Retinal pigment epithelial cell (primary cell): Measurements from ENCODE around the gene WDR20.
A peak's percentile ranks its signal among the peaks of the same experiment; 100 is the strongest.
"Not testable (repeated sequence)": the region's sequence is repeated elsewhere in the genome, so short reads cannot be mapped to it uniquely, and the experiment has no call there.

ENCODE experiments used
- DNase-seq: peaks from one replicate; pipeline ENCODE4 v3.0.0-alpha.2; 2010; ENCODE audit warnings: low read depth
- H3K4me3 ChIP-seq: 2 replicates; pipeline ENCODE4 v1.5.1; 2011; ENCODE audit warnings: mild to moderate bottlenecking, low read length, control low read depth, moderate library complexity
- TF ChIP-seq, protein P1 (sequence below): conservative IDR thresholded peaks from 2 replicates; pipeline ENCODE4 v1.5.1; 2011; ENCODE audit warnings: low read depth, low read length, control low read depth, inconsistent platforms

WDR20 gene

DNA sequence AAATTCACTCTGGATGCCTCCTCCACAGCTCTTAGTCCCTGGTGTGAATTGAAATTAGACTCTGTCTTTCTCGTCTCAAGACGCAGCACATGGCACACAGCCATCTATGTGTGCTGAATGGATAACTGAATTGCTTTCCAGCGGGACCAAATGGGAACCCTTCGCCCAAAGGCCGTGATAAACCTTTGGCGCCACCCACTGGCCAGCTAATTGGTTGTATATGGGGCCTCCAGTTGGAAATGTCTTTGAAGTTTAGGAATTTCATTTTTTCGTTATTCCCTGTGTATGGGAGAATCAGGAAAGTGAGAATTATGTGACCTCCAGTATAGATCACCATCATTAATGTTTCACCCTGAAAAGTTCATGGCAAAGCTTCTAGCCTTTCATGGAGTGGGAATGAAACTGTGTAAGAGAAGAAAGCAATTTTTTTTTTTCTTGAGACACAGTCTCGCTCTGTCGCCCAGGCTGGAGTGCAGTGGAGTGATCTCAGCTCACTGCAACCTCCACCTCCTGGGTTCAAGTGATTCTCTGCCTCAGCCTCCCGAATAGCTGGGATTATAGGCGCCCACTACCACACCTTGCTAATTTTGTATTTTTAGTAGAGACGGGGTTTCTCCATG is 43.0 kb upstream of the WDR20 start:
- TF ChIP-seq, protein P1, sequence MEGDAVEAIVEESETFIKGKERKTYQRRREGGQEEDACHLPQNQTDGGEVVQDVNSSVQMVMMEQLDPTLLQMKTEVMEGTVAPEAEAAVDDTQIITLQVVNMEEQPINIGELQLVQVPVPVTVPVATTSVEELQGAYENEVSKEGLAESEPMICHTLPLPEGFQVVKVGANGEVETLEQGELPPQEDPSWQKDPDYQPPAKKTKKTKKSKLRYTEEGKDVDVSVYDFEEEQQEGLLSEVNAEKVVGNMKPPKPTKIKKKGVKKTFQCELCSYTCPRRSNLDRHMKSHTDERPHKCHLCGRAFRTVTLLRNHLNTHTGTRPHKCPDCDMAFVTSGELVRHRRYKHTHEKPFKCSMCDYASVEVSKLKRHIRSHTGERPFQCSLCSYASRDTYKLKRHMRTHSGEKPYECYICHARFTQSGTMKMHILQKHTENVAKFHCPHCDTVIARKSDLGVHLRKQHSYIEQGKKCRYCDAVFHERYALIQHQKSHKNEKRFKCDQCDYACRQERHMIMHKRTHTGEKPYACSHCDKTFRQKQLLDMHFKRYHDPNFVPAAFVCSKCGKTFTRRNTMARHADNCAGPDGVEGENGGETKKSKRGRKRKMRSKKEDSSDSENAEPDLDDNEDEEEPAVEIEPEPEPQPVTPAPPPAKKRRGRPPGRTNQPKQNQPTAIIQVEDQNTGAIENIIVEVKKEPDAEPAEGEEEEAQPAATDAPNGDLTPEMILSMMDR, result peak; percentile 85
- no peak for DNase-seq
- H3K4me3 ChIP-seq, result no peak overlapping the region

DNA sequence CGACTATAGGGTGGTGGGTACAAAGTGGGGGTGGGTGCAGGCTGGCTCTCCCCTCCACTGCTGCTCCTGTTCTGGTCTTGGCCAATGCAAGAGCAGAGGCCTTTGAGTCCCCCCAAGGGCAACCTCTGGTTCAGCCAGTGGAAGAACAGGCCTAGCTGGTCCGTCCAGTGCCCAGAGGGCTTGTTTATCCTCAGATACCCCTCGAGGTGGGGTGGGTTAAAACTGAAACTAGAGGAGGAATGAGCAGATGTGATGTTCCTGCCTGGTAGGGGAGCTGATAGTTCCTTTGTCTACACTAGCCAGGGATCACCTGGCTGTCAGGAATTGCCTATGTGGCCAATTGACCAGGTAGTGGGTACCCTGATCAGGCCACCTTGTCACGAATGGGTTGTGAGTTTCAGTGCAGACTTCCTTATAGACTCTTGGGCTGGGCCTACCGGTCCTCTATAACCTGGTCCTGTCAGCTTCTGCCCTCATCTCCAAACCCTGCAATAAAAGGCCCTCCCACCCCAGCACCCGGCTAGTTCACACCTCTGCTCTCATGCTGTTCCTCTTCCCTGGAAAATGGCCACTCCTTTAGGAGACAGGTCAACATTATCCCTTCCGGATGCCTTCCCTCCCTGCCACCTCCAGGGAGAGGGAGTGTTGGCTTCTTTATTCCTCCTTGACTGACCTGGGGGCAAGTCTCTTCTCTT is 42.1 kb upstream of the WDR20 start:
- DNase-seq, result no peak
- H3K4me3 ChIP-seq, result no peak overlapping the region
- TF ChIP-seq, protein P1, result no peak

DNA sequence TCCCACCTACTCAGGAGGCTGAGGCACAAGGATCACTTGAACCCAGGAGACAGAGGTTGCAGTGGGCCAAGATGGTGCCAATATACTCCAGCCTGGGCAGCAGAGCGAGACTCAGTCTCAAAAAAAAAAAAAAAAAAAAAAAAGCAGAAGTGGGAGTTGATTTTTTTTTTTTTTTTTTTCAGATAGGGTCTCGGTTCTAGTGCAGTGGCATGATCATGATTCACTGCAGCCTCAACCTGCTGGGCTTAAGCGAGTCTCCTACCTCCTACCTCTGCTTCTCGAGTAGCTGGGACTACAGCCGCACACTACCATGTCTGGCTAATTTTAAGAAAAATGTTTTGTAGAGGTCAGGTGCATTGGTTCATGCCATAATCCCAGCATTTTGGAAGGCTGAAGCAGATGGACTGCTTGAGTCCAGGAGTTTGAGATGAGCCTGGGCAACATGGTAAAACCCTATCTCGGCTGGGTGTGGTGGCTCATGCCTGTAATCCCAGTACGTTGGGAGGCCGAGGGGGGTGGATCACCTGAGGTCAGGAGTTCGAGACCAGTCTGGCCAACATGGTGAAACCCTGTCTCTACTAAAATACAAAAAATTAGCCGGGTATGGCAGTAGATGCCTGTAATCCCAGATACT is 36.5 kb upstream of the WDR20 start:
- TF ChIP-seq, protein P1, result no peak
- H3K4me3 ChIP-seq, result no peak overlapping the region
- DNase-seq, result no peak

DNA sequence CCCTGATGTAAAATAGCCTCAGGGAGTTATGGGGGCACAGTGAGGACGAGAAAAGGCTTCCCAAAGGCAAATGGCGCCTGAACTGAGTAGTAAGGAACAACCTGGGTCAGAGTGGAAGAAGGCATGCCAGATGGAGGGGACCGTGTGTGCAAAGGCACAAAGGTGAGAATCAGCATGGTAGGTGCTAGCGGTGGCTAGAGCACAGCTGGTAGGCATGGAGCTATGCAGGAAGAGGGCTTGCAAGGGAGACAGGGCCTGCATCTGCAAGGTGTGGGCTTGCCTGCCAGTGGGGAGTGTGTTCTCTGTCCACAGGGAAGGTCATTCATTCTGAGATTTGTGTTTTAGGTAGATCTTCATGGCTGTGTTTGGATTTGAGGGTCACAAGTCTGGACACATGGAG is 34.3 kb upstream of the WDR20 start:
- TF ChIP-seq, protein P1, result no peak
- no peak overlapping the region for H3K4me3 ChIP-seq
- DNase-seq, result no peak

DNA sequence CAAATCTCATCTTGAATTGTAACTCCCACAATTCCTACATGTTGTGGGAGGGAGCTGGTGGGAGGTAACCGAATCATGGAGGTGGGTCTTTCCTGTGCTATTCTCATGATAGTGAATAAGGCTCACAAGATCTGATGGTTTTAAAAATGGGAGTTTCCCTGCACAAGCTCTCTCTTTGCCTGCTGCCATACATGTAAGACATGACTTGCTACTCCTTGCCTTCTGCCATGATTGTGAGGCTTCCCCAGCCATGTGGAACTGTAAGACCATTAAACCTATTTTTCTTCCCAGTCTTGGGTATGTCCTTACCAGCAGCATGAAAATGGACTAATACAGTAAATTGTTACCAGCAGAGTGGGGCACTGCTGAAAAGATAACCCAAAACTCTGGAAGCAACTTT is 30.4 kb upstream of the WDR20 start:
- H3K4me3 ChIP-seq, DNase-seq: not testable (repeated sequence)

DNA sequence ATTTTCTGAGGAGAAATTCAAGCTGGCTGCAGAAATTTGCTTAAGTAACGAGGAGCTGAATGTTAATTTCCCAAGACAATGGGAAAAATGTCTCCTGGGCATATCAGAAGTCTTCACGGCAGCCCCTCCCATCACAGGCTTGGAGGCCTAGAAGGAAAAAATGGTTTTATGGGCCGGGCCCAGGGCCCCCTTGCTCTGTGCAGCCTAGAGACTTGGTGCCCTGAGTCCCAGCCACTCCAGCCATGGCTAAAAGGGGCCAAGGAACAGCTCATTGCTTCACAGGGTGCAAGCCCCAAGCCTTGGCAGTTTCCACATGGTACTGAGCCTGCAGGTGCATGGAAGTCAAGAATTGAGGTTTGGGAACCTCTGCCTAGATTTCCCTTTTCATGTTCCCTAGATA is 28.6 kb upstream of the WDR20 start:
- DNase-seq, result no peak
- no peak overlapping the region for H3K4me3 ChIP-seq
- TF ChIP-seq, protein P1, result no peak

DNA sequence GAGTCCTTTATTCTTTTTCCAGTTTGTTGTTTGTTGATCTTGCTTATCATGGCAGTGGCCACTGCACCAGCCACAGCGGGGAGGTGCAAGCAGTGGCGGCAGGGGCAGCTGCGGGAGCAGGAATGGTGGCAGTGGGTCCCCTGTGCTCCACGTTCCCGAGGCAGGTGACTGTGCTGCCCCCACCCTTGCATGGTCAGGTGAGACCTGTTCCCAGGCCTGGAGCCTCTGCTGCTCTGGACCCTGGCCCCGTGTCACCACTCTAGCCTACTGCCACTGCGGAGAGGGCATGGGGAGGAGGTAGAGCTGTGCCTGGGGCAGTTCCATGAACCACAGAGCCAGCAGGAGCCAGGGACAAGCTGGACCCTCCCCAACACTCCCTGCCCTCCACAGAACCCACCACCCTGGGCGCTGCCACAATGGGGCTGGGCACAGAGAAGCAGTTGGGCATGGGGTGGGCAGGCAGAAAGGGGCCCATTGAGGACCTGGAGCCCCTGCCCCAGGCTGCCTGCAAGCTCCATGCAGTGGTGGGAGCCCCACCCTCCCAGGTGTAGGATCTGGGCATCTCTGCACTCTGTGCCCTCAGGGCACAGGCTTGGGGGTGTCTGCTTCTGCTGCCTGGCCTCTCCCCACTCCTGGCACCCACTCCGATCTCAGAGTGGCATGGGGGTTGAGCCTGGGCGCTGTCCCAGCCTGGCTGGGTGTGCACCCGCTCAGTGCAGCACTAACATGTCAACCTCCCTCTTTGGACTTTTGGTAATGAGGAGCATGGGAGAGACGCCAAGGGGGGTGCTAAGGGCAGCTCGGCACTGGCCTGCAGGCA is 23.1 kb upstream of the WDR20 start:
- no peak for DNase-seq
- no peak overlapping the region for H3K4me3 ChIP-seq
- TF ChIP-seq, protein P1, result no peak
